IPS-18a (cell line): Measurements from ENCODE around the gene PDS5B.
"Not testable (repeated sequence)": the region's sequence is repeated elsewhere in the genome, so short reads cannot be mapped to it uniquely, and the experiment has no call there.

Experiments
- H3K27ac ChIP-seq: one replicate; pipeline ENCODE4 v1.5.1; 2013; ENCODE audit warnings: low read length
- H3K27me3 ChIP-seq: one replicate; pipeline ENCODE4 v1.6.1; 2013; ENCODE audit warnings: mild to moderate bottlenecking, low read length; ENCODE audit not compliant: control insufficient read depth, insufficient read depth
- H3K36me3 ChIP-seq: one replicate; pipeline ENCODE4 v1.6.1; 2013; ENCODE audit warnings: low read depth, low read length; ENCODE audit not compliant: control insufficient read depth
- H3K4me1 ChIP-seq: one replicate; pipeline ENCODE4 v1.6.1; 2013; ENCODE audit warnings: low read depth, low read length; ENCODE audit not compliant: control insufficient read depth
- H3K4me3 ChIP-seq: one replicate; pipeline ENCODE4 v1.5.1; 2013; ENCODE audit warnings: low read length
- H3K9ac ChIP-seq: one replicate; pipeline ENCODE4 v1.6.1; 2013; ENCODE audit warnings: mild to moderate bottlenecking, low read length, moderate library complexity
- H3K9me3 ChIP-seq: one replicate; pipeline ENCODE4 v1.6.1; 2013; ENCODE audit warnings: low read depth, low read length; ENCODE audit not compliant: control insufficient read depth

Gene PDS5B

GRCh38 chr13:32586080-32586900 lies at the start of gene PDS5B:
TSS of gene PDS5B (plus strand) at chr13:32586452. CDS start at chr13:32648773, 62,321 bp downstream.
- peaks cover 17% of the 10 kb centered on the region for H3K4me1 ChIP-seq

GRCh38 chr13:32537580-32538142 lies 48.6 kb upstream of the PDS5B start:
- Histone ChIP-seq H3K9me3 (no peaks in the 10 kb centered on the region), H3K36me3 (peaks cover 19% of the 10 kb centered on the region), H3K9ac (peak overlapping the region; percentile 83), H3K27me3 (no peaks in the 10 kb centered on the region), H3K4me3 (peak overlapping the region; percentile 86), H3K4me1 (peaks cover 4% of the 10 kb centered on the region), H3K27ac (no peak overlapping the region)

More at GRCh38 chr13:32586080-32586900, at the start of gene PDS5B:
- no peak within 1 kb of the TSS for H3K27ac ChIP-seq
- peak within 1 kb of the TSS; percentile 94 for H3K4me3 ChIP-seq
- peaks cover 9% of the 10 kb centered on the region for H3K27me3 ChIP-seq
- no peaks in the 10 kb centered on the region for H3K9me3 ChIP-seq
- peak within 1 kb of the TSS; percentile 66 for H3K9ac ChIP-seq
- H3K36me3 ChIP-seq = no peaks in the 10 kb centered on the region

GRCh38 chr13:32538143-32538620 lies 48.1 kb upstream of the PDS5B start:
- Histone ChIP-seq H3K27ac (peak overlapping the region; percentile 60), H3K9me3 (no peaks in the 10 kb centered on the region), H3K9ac (peak overlapping the region; percentile 83), H3K4me1 (peaks cover 4% of the 10 kb centered on the region), H3K36me3 (peaks cover 19% of the 10 kb centered on the region), H3K4me3 (peak overlapping the region; percentile 86), H3K27me3 (no peaks in the 10 kb centered on the region)

GRCh38 chr13:32538621-32539246 lies 47.5 kb upstream of the PDS5B start, which contains the start of gene N4BP2L2:
TSS of gene N4BP2L2 (minus strand) at chr13:32538795. CDS start at chr13:32537027, 1,768 bp downstream.
- peak within 1 kb of the TSS; percentile 83 for H3K9ac ChIP-seq
- peak within 1 kb of the TSS; percentile 60 for H3K27ac ChIP-seq

GRCh38 chr13:32542221-32542620 lies 44.0 kb upstream of the PDS5B start:
- H3K4me3 ChIP-seq = no peak overlapping the region
- H3K27ac ChIP-seq = no peak overlapping the region
- H3K4me1 ChIP-seq = peaks cover 4% of the 10 kb centered on the region
- H3K27me3 ChIP-seq = no peaks in the 10 kb centered on the region
- no peak overlapping the region for H3K9ac ChIP-seq
- H3K36me3 ChIP-seq = no peaks in the 10 kb centered on the region
- H3K9me3 ChIP-seq = no peaks in the 10 kb centered on the region

More at GRCh38 chr13:32538621-32539246, 47.5 kb upstream of the PDS5B start, which contains the start of gene N4BP2L2:
- H3K36me3 ChIP-seq = peaks cover 19% of the 10 kb centered on the region
- H3K27me3 ChIP-seq = no peaks in the 10 kb centered on the region
- peak within 1 kb of the TSS; percentile 86 for H3K4me3 ChIP-seq
- H3K4me1 ChIP-seq = peaks cover 4% of the 10 kb centered on the region
- no peaks in the 10 kb centered on the region for H3K9me3 ChIP-seq

- H3K36me3 ChIP-seq = no peaks in the 10 kb centered on the region
- H3K27me3 ChIP-seq = no peaks in the 10 kb centered on the region
- H3K4me3 ChIP-seq = no peak overlapping the region
- no peaks in the 10 kb centered on the region for H3K9me3 ChIP-seq
- H3K9ac ChIP-seq = no peak overlapping the region
- no peak overlapping the region for H3K27ac ChIP-seq
- no peaks in the 10 kb centered on the region for H3K4me1 ChIP-seq
Measured at GRCh38 chr13:32545083-32545482, 41.2 kb upstream of the PDS5B start.

GRCh38 chr13:32548837-32549236 lies 37.4 kb upstream of the PDS5B start:
- H3K4me1 ChIP-seq = no peaks in the 10 kb centered on the region
- H3K36me3 ChIP-seq = no peaks in the 10 kb centered on the region
- no peak overlapping the region for H3K4me3 ChIP-seq
- H3K9me3 ChIP-seq = no peaks in the 10 kb centered on the region
- H3K9ac ChIP-seq = no peak overlapping the region
- no peak overlapping the region for H3K27ac ChIP-seq
- no peaks in the 10 kb centered on the region for H3K27me3 ChIP-seq

- Histone ChIP-seq H3K36me3 (no peaks in the 10 kb centered on the region), H3K4me3 (no peak overlapping the region), H3K4me1 (no peaks in the 10 kb centered on the region), H3K9ac (no peak overlapping the region), H3K9me3 (no peaks in the 10 kb centered on the region), H3K27ac (no peak overlapping the region), H3K27me3 (no peaks in the 10 kb centered on the region)
Measured at GRCh38 chr13:32549788-32550187, 36.5 kb upstream of the PDS5B start.

- Histone ChIP-seq H3K9ac (no peak overlapping the region), H3K4me3 (no peak overlapping the region), H3K27ac (no peak overlapping the region), H3K4me1 (no peaks in the 10 kb centered on the region), H3K27me3 (no peaks in the 10 kb centered on the region), H3K9me3 (no peaks in the 10 kb centered on the region), H3K36me3 (no peaks in the 10 kb centered on the region)
Measured at GRCh38 chr13:32553720-32554119, 32.5 kb upstream of the PDS5B start.

- Histone ChIP-seq H3K4me3 (no peak overlapping the region), H3K4me1 (no peaks in the 10 kb centered on the region), H3K27me3 (no peaks in the 10 kb centered on the region), H3K27ac (no peak overlapping the region), H3K36me3 (no peaks in the 10 kb centered on the region), H3K9me3 (no peaks in the 10 kb centered on the region), H3K9ac (no peak overlapping the region)
Measured at GRCh38 chr13:32555613-32556012, 30.6 kb upstream of the PDS5B start.

GRCh38 chr13:32560842-32561241 lies 25.4 kb upstream of the PDS5B start:
- not testable (repeated sequence) for H3K9ac ChIP-seq, H3K36me3 ChIP-seq, H3K4me1 ChIP-seq, H3K27ac ChIP-seq, H3K4me3 ChIP-seq, H3K9me3 ChIP-seq, H3K27me3 ChIP-seq
